DND-41 (cell line): ENCODE measurements around the gene NLRC3.

Source experiments
- ATAC-seq: fragments of 200-7000 bp; cut with Tn5 transposase; 3 replicates; pipeline ENCODE4 v1.9.1; 2021; ENCODE audit warnings: low read depth; ENCODE audit not compliant: insufficient read depth
- DNase-seq: peaks from one replicate; pipeline ENCODE4 v3.0.0-alpha.2; 2020
- H2AFZ ChIP-seq: 2 replicates; pipeline ENCODE4 v1.6.0; 2012; ENCODE audit warnings: low read depth, low read length
- H3K27ac ChIP-seq: 2 replicates; pipeline ENCODE4 v1.5.1; 2012; ENCODE audit warnings: low read length, inconsistent platforms
- H3K27me3 ChIP-seq: fragments of 200-600 bp; sonication (generic); 2 replicates; pipeline ENCODE4 v1.6.0; 2012; ENCODE audit warnings: low read length, mild to moderate bottlenecking, inconsistent platforms; ENCODE audit not compliant: insufficient read depth, poor library complexity
- H3K36me3 ChIP-seq: 2 replicates; pipeline ENCODE4 v1.5.1; 2012; ENCODE audit warnings: low read length, inconsistent platforms; ENCODE audit not compliant: insufficient read depth
- H3K4me1 ChIP-seq: 2 replicates; pipeline ENCODE4 v1.5.1; 2012; ENCODE audit warnings: mild to moderate bottlenecking, low read length; ENCODE audit not compliant: insufficient read depth
- H3K4me2 ChIP-seq: 2 replicates; pipeline ENCODE4 v1.6.0; 2012; ENCODE audit warnings: mild to moderate bottlenecking, moderate library complexity, low read length, inconsistent platforms; ENCODE audit not compliant: insufficient read depth
- H3K4me3 ChIP-seq, 2 experiments: fragments of 200-600 bp in 1 of 2; shearing (Covaris generic) in 1 of 2; 2 replicates each; pipeline ENCODE4 v1.5.1; 2012 to 2016; ENCODE audit warnings: inconsistent platforms in 2 of 2, low read length in 2 of 2, mild to moderate bottlenecking in 2 of 2, low read depth in 1 of 2, moderate library complexity in 1 of 2
- H3K79me2 ChIP-seq: 2 replicates; pipeline ENCODE4 v1.6.0; 2012; ENCODE audit warnings: low read length, inconsistent platforms; ENCODE audit not compliant: insufficient read depth
- H3K9ac ChIP-seq: 2 replicates; pipeline ENCODE4 v1.6.0; 2012; ENCODE audit warnings: low read depth, mild to moderate bottlenecking, inconsistent platforms, low read length, moderate library complexity
- H3K9me3 ChIP-seq: 2 replicates; pipeline ENCODE4 v1.5.1; 2012; ENCODE audit warnings: low read length, moderate library complexity, mild to moderate bottlenecking, inconsistent platforms; ENCODE audit not compliant: insufficient read depth, severe bottlenecking
- H4K20me1 ChIP-seq: 2 replicates; pipeline ENCODE4 v1.6.0; 2012; ENCODE audit warnings: low read length; ENCODE audit not compliant: insufficient read depth
- CTCF ChIP-seq: IDR thresholded peaks from 2 replicates; pipeline ENCODE4 v1.5.1; 2012; ENCODE audit warnings: borderline replicate concordance, low read length, moderate library complexity, mild to moderate bottlenecking; ENCODE audit not compliant: poor library complexity, severe bottlenecking; ENCODE audit errors: extremely low read depth
- EZH2 ChIP-seq: IDR thresholded peaks from 3 replicates; pipeline ENCODE4 v1.6.1; 2012; ENCODE audit warnings: borderline replicate concordance, low read depth, mild to moderate bottlenecking, moderate library complexity, low read length, inconsistent platforms; ENCODE audit not compliant: severe bottlenecking

The NLRC3 gene

GRCh38 chr16:3520841-3521240, 56.4 kb downstream of the NLRC3 start:
- ATAC-seq: no peak
- H3K9ac ChIP-seq: no peak overlapping the region

GRCh38 chr16:3520413-3520812, 56.8 kb downstream of the NLRC3 start:
- Histone ChIP-seq H3K4me1 (no peaks in the 10 kb centered on the region), H3K9ac (no peak overlapping the region)

More at GRCh38 chr16:3520841-3521240, 56.4 kb downstream of the NLRC3 start:
- no peak overlapping the region for H3K4me2 ChIP-seq
- no peaks in the 10 kb centered on the region for H3K79me2 ChIP-seq
- no peak for TF ChIP-seq EZH2
- TF ChIP-seq CTCF: no peak
- no peaks in the 10 kb centered on the region for H3K4me1 ChIP-seq
- H3K4me3 ChIP-seq: no peak overlapping the region
- peaks cover 44% of the 10 kb centered on the region; the same call in 1 of the 2 replicates for H3K36me3 ChIP-seq
- no peak overlapping the region for H3K27ac ChIP-seq
- H2AFZ ChIP-seq: no peak overlapping the region
- no peak for DNase-seq
- H4K20me1 ChIP-seq: 0 out of 2 replicates have a peak, but pooled peaks cover 2% of the 10 kb centered on the region
- H3K9me3 ChIP-seq: no peaks in the 10 kb centered on the region
- H3K27me3 ChIP-seq: no peaks in the 10 kb centered on the region

GRCh38 chr16:3519581-3519980, 57.6 kb downstream of the NLRC3 start:
- peaks cover 42% of the 10 kb centered on the region; the same call in 1 of the 2 replicates for H3K36me3 ChIP-seq
- TF ChIP-seq CTCF (no peak), EZH2 (no peak)
- no peak overlapping the region for H3K27ac ChIP-seq
- H3K27me3 ChIP-seq: no peaks in the 10 kb centered on the region
- no peak for ATAC-seq
- no peak for DNase-seq
- no peaks in the 10 kb centered on the region for H3K4me1 ChIP-seq
- H2AFZ ChIP-seq: no peak overlapping the region
- no peak overlapping the region for H3K4me3 ChIP-seq
- H3K9me3 ChIP-seq: no peaks in the 10 kb centered on the region
- H3K9ac ChIP-seq: no peak overlapping the region
- H4K20me1 ChIP-seq: 0 out of 2 replicates have a peak, but pooled peaks cover 2% of the 10 kb centered on the region
- H3K4me2 ChIP-seq: no peak overlapping the region
- no peaks in the 10 kb centered on the region for H3K79me2 ChIP-seq

More at GRCh38 chr16:3520413-3520812, 56.8 kb downstream of the NLRC3 start:
- no peak for TF ChIP-seq CTCF
- TF ChIP-seq EZH2: no peak
- no peak for DNase-seq
- no peaks in the 10 kb centered on the region for H3K27me3 ChIP-seq
- H2AFZ ChIP-seq: no peak overlapping the region
- 0 out of 2 replicates have a peak, but pooled peaks cover 2% of the 10 kb centered on the region for H4K20me1 ChIP-seq
- no peak for ATAC-seq
- no peaks in the 10 kb centered on the region for H3K79me2 ChIP-seq
- H3K4me3 ChIP-seq: no peak overlapping the region
- H3K9me3 ChIP-seq: no peaks in the 10 kb centered on the region
- H3K4me2 ChIP-seq: no peak overlapping the region
- no peak overlapping the region for H3K27ac ChIP-seq
- H3K36me3 ChIP-seq: peaks cover 45% of the 10 kb centered on the region; the same call in 1 of the 2 replicates
